Heart left ventricle (tissue), 16 donors: Measurements from ENCODE around the gene PIGB. TPM values are rescaled to one million over a fixed set of nuclear protein-coding genes. Genes with fewer than 3 reads are reported as not detected.

Experiments
- ATAC-seq, 4 donors: fragments of 200-7000 bp; cut with Tn5 transposase; one replicate each; pipeline ENCODE4 v1.9.1; 2020 to 2022; ENCODE audit warnings: moderate library complexity in 4 of 4, mild to moderate bottlenecking in 3 of 4, moderate number of reproducible peaks in 1 of 4
- DNase-seq, 5 donors: peaks; one replicate each; pipeline ENCODE4 v3.0.0-alpha.2; 2020
- H3K27ac ChIP-seq, 12 donors: fragments of 200-600 bp; sonication (generic) in 4 of 12; one replicate each; pipeline versions ENCODE4 v1.5.0 to v1.8.0; 2016 to 2022; ENCODE audit warnings: mild to moderate bottlenecking in 2 of 12
- H3K27me3 ChIP-seq, 9 donors: fragments of 200-600 bp; sonication (generic) in 2 of 9; one replicate each; pipeline versions ENCODE4 v1.5.1 to v1.8.0; 2016 to 2022; ENCODE audit warnings: mild to moderate bottlenecking in 3 of 9
- H3K36me3 ChIP-seq, 9 donors: fragments of 200-600 bp; sonication (generic) in 2 of 9; one replicate each; pipeline versions ENCODE4 v1.5.0 to v1.8.0; 2018 to 2022; ENCODE audit warnings: mild to moderate bottlenecking in 2 of 9
- H3K4me1 ChIP-seq, 12 donors: fragments of 200-600 bp; sonication (generic) in 4 of 12; one replicate each; pipeline versions ENCODE4 v1.5.0 to v1.8.0; 2016 to 2022; ENCODE audit warnings: mild to moderate bottlenecking in 3 of 12
- H3K4me3 ChIP-seq, 12 donors: fragments of 200-600 bp; sonication (generic) in 4 of 12; one replicate each; pipeline versions ENCODE4 v1.5.0 to v1.8.0; 2017 to 2022; ENCODE audit warnings: mild to moderate bottlenecking in 9 of 12, moderate library complexity in 4 of 12
- H3K9me3 ChIP-seq, 12 donors: fragments of 200-600 bp; sonication (generic) in 4 of 12; one replicate each; pipeline versions ENCODE4 v1.5.0 to v1.8.0; 2016 to 2022; ENCODE audit warnings: mild to moderate bottlenecking in 1 of 12
- CTCF ChIP-seq, 12 donors: fragments of 200-600 bp; sonication (generic) in 4 of 12; IDR thresholded peaks; one replicate each; pipeline versions ENCODE4 v1.5.0 to v1.8.0; 2018 to 2022; ENCODE audit warnings: antibody characterized with exemption in 12 of 12, mild to moderate bottlenecking in 5 of 12
- POLR2A ChIP-seq, 2 donors: fragments of 450-650 bp; IDR thresholded peaks; one replicate each; pipeline ENCODE4 v1.6.1; 2017; ENCODE audit warnings: antibody characterized with exemption in 2 of 2, mild to moderate bottlenecking in 2 of 2, moderate library complexity in 2 of 2
- WGBS, 4 donors: extraction: QIAGEN DNeasy Blood & Tissue Kit in 2 of 4; methylation state at CpG; one replicate each; pipeline versions ENCODE4 v1.1.5 to v1.1.7; 2013 to 2018; 5-methylcytosine and 5-hydroxymethylcytosine counted together
- intact Hi-C, 10 donors: fragments of 100-400 bp; cut with DNase I; formaldehyde crosslinking; loops; one replicate each; pipeline versions ENCODE4 v1.11.1 to v1.14.2; 2022
- polyA plus RNA-seq, 2 donors: library from polyadenylated mRNA; stranded (reverse); fragments of 200-250 nt; gene quantifications; one replicate each; pipeline ENCODE4 v1.2.3, GENCODE V29; 2013
- total RNA-seq, 9 donors: library from RNA; depleted of rRNA in 2 of 9; stranded (reverse); fragments of >200 nt in 2 of 9; fragmentation: NEBNext Ultra II Directional in 3 of 9; extraction: Animal tissue kit (Norgen Biotek cat#: 25700) in 3 of 9; gene quantifications; one replicate each; pipeline versions ENCODE4 v1.1.0 to v1.2.4, GENCODE V29; 2016 to 2023
- donor health status: ischemic (EF 13 %, LVEDD 7.1; RV severe dilation, severe dysfunction).
- donor health status: healthy with polysubstance abuse.
- donor health status: DM: no; HTN: yes; CAD: no.
- donor health status: DM: no; HTN: no; CAD: no.
- donor health status: ischemic (EF 25% LVEDD 6.9; RV normal size, moderate dysfunction).
- donor health status: ischemic (EF 25% LVEDD 5.7; RV mildly dilated, moderate dysfunction).
- donor health status: healthy.
- donor health status: DM: yes; HTN: yes; CAD: no.
- donor health status: ischemic (EF 35%, LVEDD 5.7; RV mildly dilated, moderate dysfunction).
- donor health status: nonischemic (EF 11% LVEDD 7.7; RV severe dilation, severe dysfunction).
- donor health status: DM: yes; HTN: yes; CAD: no.
- donor health status: PGD.
- donor health status: ischemic (EF 29% LVEDD 5.4; RV normal size, mild dysfunction).
- donor health status: nonischemic (EF 23%, LVEDD 6.1; RV moderate dilation, normal function).

PIGB gene
- total and polyA plus RNA-seq, 11 donors, result 2.3 to 10.3 (median 3.0) TPM

DNA sequence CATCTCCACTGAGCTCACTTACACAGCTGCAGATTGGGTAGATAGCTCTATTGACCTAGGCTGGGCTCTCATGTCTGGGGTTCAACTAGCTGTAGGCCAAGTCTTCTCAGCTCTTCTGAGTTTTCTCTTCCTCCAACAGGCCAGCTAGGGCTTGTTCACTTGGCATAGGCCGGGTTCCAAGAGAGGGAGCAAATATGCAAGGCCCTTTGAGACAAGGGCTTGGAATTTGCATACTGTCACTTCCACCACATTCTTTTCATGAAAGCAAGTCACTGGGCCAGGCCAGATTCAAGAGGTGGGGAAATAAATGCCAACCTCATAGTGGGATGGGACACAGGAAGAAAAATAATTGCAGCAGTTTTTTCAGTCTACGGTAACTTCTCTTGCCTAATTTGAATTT lies 25.2 kb downstream of the PIGB start:
- Histone ChIP-seq H3K27me3 (no peaks in the 10 kb centered on the region), H3K36me3 (peaks cover 0 to 63% (median 40%) of the 10 kb centered on the region in 9 donors), H3K27ac (no peak overlapping the region), H3K4me1 (peaks cover 0 to 4% (median 0%) of the 10 kb centered on the region in 12 donors), H3K4me3 (no peak overlapping the region), H3K9me3 (no peaks in the 10 kb centered on the region)
- ATAC-seq (peak in 2 of 4 donors; percentile 30 to 39), DNase-seq (no peak)
- TF ChIP-seq POLR2A (IDR thresholded peaks at IDR 0.05), result no peak
- TF ChIP-seq CTCF (IDR thresholded peaks at IDR 0.05), result no peak
- 73 to 82% (median 77%) methylated on average over 2 of the region's 2 CpGs for WGBS, 4 donors
- intact Hi-C loops, result no loop called here

DNA sequence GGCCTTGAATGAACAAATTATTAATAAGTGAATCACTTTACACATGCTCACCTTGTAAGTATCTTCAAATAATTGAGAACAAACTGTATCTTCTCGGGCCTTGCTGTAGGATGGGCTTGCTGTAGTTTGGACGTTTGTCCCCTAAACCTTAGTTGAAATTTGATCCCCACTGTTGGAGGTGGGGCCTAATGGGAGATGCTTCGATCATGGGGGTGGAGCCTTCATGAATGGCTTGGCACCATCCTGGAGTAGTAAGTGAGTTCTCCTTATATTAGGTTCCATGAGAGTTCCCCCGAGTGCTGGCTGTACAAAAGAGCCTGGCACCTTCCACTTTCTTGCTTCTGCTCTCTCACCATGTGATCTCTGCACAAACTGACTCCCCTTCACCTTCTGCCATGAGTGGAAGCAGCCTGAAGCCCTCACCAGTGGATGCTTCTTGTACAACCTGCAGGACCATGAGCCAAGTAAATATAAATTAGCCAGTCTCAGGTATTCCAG lies 29.3 kb downstream of the PIGB start:
- ATAC-seq, result no peak
- Histone ChIP-seq H3K4me3 (no peak overlapping the region), H3K36me3 (peaks cover 0 to 64% (median 25%) of the 10 kb centered on the region in 9 donors), H3K4me1 (peaks cover 0 to 4% (median 0%) of the 10 kb centered on the region in 12 donors), H3K9me3 (no peaks in the 10 kb centered on the region), H3K27ac (no peak overlapping the region), H3K27me3 (no peaks in the 10 kb centered on the region)
- 67 to 88% (median 72%) methylated on average over 4 of the region's 4 CpGs for WGBS, 4 donors
- intact Hi-C loops, result no loop called here
- no peak for DNase-seq
- no peak for TF ChIP-seq CTCF (IDR thresholded peaks at IDR 0.05)

DNA sequence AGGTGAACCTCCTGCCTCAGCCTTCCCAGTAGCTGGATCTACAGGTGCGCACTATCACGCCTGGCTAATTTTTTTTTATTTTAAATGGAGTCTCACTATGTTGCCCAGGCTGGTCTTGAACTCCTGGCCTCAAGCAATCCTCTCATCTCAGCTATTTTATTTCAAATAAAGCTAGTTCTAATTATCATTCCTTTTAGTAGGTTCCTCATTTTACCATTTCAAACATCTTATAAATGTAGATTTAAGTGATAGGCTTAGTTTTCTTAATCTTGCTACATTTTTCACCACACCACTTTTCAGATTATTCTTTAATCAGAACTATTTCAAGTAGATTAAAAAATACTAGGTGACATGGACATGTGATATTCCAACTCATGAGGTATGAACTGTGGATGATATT lies 30.3 kb downstream of the PIGB start:
- intact Hi-C loops, result no loop called here
- DNase-seq (no peak), ATAC-seq (no peak)
- TF ChIP-seq CTCF (IDR thresholded peaks at IDR 0.05) (no peak), POLR2A (IDR thresholded peaks at IDR 0.05) (no peak)
- H3K27me3 ChIP-seq, result no peaks in the 10 kb centered on the region
- no peaks in the 10 kb centered on the region for H3K9me3 ChIP-seq
- H3K4me1 ChIP-seq, result peaks cover 0 to under 1% (median 0%) of the 10 kb centered on the region in 12 donors
- H3K36me3 ChIP-seq, result peaks cover 0 to 66% (median 28%) of the 10 kb centered on the region in 9 donors
- no peak overlapping the region for H3K27ac ChIP-seq
- H3K4me3 ChIP-seq, result no peak overlapping the region
- 98 to 100% (median 99%) methylated on average over 2 of the region's 2 CpGs for WGBS, 4 donors

DNA sequence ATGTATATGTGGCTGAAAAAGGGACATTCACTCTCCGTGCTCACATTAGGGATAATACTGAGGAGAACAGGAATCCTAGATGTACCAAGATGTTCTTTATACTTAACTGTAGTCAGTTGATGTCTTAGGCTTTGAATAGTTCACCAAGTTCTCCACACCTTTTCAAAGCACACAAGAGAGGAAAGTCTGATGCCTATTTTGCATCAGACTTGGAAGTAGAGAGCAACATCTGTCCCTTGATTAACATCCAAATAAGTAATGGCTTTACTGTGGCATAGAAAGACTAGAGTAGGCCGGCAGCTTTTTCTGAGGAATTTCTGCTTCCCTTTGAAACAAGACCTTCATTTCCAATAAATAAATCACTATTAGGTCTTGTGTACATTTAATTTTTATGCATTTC lies 34.0 kb downstream of the PIGB start:
- TF ChIP-seq POLR2A (IDR thresholded peaks at IDR 0.05), result no peak
- TF ChIP-seq CTCF (IDR thresholded peaks at IDR 0.05), result no peak
- peaks cover 0 to 80% (median 52%) of the 10 kb centered on the region in 9 donors for H3K36me3 ChIP-seq
- no peak for ATAC-seq

More for the DNA sequence above, 34.0 kb downstream of the PIGB start:
- no peak overlapping the region for H3K27ac ChIP-seq
- DNase-seq, result no peak
- H3K4me3 ChIP-seq, result no peak overlapping the region
- H3K4me1 ChIP-seq, result no peaks in the 10 kb centered on the region
- no peaks in the 10 kb centered on the region for H3K27me3 ChIP-seq
- intact Hi-C loops, result no loop called here
- no peaks in the 10 kb centered on the region for H3K9me3 ChIP-seq
- 85 to 93% (median 86%) methylated on average over 2 of the region's 2 CpGs for WGBS, 4 donors
